ENCODE measurements around the gene UMODL1.

DNA sequence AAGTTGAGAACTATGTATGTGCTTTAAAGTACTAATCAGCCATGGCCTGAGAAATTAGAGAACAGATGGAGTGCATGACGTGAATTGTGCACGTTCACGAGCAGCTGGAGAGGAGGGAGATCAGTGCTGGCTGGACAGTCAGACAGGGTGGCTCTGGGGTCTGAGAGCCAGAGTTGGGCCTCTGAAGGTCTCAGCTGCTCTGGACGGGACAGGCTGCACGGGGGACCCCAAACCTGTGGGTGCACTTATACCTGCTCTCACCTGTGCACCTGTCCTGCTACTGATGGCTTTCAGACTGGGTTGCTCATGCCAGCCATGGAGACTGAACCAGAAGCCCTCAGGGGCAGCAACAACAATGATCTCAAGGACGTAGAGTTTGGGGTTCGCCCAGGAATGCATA, 43.5 kb downstream of the UMODL1 start:
- TF ChIP-seq, protein P1, sequence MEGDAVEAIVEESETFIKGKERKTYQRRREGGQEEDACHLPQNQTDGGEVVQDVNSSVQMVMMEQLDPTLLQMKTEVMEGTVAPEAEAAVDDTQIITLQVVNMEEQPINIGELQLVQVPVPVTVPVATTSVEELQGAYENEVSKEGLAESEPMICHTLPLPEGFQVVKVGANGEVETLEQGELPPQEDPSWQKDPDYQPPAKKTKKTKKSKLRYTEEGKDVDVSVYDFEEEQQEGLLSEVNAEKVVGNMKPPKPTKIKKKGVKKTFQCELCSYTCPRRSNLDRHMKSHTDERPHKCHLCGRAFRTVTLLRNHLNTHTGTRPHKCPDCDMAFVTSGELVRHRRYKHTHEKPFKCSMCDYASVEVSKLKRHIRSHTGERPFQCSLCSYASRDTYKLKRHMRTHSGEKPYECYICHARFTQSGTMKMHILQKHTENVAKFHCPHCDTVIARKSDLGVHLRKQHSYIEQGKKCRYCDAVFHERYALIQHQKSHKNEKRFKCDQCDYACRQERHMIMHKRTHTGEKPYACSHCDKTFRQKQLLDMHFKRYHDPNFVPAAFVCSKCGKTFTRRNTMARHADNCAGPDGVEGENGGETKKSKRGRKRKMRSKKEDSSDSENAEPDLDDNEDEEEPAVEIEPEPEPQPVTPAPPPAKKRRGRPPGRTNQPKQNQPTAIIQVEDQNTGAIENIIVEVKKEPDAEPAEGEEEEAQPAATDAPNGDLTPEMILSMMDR (IDR thresholded peaks at IDR 0.05) = no peak
- no peak for TF ChIP-seq POLR2A (IDR thresholded peaks at IDR 0.05)
